A549 (cell line): ENCODE results near the gene DEFB128.

ENCODE experiments used
- CBX8 ChIP-seq: fragments of 200-600 bp; sonication (generic); IDR thresholded peaks from 2 replicates; pipeline ENCODE4 v1.6.1; 2016
- CEBPB ChIP-seq, 2 experiments: fragments of >200 bp in 1 of 2; sonication (Bioruptor Twin) in 1 of 2; formaldehyde crosslinking in 1 of 2; IDR thresholded peaks; 2 replicates each; pipeline ENCODE4 v1.6.1; 2012 to 2016
- CTCF ChIP-seq: fragments of >200 bp; sonication (Bioruptor Twin); formaldehyde crosslinking; IDR thresholded peaks from 3 replicates; pipeline ENCODE4 v1.5.1; 2016
- JUN ChIP-seq, 2 experiments: fragments of >200 bp; sonication (Bioruptor Twin); formaldehyde crosslinking; IDR thresholded peaks; 2 replicates in 1 of 2; 3 replicates in 1 of 2; pipeline ENCODE4 v1.6.1; 2016 to 2017
- MAX ChIP-seq: IDR thresholded peaks from 2 replicates; pipeline ENCODE4 v1.6.1; 2012
- MAZ ChIP-seq: fragments of 150-350 bp; IDR thresholded peaks from 2 replicates; pipeline ENCODE4 v1.6.1; 2014; ENCODE audit warnings: antibody characterized with exemption, low read depth, low read length, borderline replicate concordance
- MYC ChIP-seq: IDR thresholded peaks from 2 replicates; pipeline ENCODE4 v1.6.1; 2012; ENCODE audit warnings: mild to moderate bottlenecking, inconsistent platforms, low read length, improper control_type of control experiment, borderline replicate concordance
- POLR2A ChIP-seq: IDR thresholded peaks from 2 replicates; pipeline ENCODE4 v1.6.1; 2012; ENCODE audit warnings: mild to moderate bottlenecking, low read length
- REST ChIP-seq: fragments of 200-600 bp; sonication (generic); IDR thresholded peaks from 2 replicates; pipeline ENCODE4 v1.6.1; 2016; ENCODE audit warnings: antibody characterized with exemption, mild to moderate bottlenecking, moderate library complexity

DNA sequence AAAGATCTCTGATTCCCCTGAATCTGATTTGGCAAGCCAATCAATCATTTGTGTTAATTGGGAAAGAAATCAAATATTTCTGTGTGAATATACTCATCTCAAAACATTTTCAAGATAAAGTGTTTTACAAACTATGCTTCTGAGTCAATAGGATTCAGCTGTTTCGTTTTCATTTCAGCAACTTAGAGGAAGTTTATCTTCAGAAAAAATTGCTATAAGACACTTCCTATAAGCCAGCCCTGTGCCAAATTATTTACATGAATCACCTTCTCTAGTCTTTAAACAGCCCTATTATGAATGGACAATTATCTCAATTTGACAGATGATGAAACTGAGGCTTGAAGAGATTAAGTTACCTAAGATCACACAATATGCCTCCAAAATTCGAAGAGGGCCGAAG is 48.4 kb upstream of the DEFB128 start:
- TF ChIP-seq CTCF (no peak), POLR2A (no peak), REST (no peak), CEBPB (IDR thresholded peaks at IDR 0.05) (no peak), MYC (no peak), MAX (no peak), MAZ (no peak), CBX8 (no peak), JUN (IDR thresholded peaks at IDR 0.05) (no peak)
